Stimulated activated CD4-positive, alpha-beta T cell treated with anti-CD3 and anti-CD28 coated beads, Interleukin-1b, Interleukin-23, amount 100 ng/mL, for 1 hour (primary cell): ENCODE measurements around the gene IDH2.
"Not testable (repeated sequence)": the region's sequence is repeated elsewhere in the genome, so short reads cannot be mapped to it uniquely, and the experiment has no call there.

Experiments
- DNase-seq, 2 donors: peaks; one replicate each; pipeline ENCODE4 v3.0.0-alpha.2; 2020; ENCODE audit warnings: low read depth in 2 of 2

IDH2 gene

DNA sequence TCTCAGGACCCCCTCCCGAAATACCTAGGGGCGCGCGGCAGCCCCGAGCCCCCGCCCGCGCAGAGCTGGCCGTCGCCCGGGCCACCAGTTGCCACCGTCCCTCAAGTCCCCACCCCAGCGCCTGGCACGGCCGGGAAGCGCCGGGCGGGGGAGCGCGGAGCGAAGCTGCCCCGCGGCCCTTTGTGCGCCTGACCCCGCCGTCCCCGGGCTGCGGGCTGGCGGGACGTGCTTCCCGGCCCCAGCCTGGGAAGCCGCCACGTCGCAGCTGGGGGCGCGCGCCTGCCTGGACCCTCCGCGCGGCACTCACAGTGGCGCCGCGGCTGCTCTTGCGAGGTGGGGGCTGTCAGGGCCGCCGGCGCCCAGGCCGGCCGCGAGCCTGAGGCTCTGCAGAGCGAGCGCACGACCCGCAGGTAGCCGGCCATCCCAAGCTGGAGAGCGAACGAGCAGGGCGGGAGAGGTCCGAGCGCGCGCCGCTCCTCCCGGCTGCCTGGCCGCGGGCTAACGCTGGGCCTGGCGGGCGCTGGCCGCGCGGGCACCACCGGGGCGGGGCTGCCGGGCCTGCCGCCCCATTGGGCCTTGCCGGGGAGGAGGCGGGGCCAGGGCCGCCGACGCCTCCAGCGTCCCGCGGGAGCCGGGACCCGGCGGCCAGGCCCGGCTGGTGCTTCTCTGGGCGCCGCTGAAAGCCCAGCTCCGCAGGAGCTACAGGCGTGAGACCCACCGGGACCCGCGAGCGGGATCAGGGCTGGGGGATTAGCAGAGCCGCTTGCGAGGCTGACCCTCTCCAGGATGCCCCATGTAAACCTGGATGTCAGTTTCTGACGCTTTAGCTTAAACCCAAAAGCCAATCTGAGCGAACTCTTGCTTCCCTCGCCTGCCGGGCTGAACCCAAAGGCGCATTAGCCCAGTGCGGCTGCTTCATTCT lies at the start of gene IDH2:
Gene IDH2 (minus strand): TSS at position 500 of the 922 bp plus-strand sequence. CDS start 78 bp downstream, at position 422.
- peak in 1 of 2 donors; percentile 44 for DNase-seq

DNA sequence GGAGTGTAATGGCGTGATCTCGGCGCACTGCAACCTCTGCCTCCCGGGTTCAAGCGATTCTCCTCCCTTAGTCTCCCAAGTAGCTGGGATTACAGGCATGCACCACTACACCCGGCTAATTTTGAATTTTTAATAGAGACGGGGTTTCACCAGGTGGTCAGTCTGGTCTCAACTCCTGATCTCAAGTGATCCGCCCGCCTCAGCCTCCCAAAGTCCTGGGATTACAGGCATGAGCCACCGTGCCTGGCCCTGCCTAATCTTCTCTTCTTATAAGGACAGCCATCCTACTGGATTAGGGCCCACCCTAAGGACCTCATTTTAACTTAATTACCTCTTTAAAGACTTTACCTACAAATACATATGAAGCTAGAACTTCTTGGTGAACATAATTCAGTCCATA lies 48.3 kb upstream of the IDH2 start:
- DNase-seq, result not testable (repeated sequence)

DNA sequence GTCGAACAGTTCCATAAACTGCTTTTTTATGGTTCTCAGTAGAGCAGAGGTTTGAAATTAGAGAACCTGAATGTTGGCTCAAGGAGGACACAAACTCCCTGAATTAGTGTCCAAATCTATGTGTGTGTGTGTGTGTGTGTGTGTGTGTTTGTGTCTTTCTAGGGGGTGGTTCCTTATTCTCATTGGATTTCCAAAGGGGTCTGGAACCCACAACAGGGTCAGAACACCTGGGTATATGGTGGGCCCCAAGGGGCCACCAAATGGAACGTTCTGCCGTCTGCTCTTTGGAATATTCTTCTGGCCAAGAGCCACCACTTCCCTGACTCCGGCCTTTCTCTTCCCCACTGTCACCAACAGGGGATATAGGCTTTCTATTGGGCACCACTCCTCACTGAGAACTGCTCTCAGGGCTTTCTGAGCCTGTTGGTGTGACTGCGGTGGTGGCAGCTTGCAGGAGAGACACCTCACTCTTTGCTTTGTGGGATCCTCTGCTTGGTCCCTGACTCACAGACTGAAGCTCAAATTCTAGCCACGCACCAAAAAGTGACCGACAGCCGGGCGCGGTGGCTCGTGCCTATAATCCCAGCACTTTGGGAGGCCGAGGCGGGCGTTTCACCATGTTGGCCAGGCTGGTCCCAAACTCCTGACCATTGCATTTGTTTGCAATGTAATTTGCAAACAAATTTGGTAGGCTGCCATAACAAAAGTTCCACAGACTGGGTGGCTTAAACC lies 47.5 kb upstream of the IDH2 start:
- no peak for DNase-seq

DNA sequence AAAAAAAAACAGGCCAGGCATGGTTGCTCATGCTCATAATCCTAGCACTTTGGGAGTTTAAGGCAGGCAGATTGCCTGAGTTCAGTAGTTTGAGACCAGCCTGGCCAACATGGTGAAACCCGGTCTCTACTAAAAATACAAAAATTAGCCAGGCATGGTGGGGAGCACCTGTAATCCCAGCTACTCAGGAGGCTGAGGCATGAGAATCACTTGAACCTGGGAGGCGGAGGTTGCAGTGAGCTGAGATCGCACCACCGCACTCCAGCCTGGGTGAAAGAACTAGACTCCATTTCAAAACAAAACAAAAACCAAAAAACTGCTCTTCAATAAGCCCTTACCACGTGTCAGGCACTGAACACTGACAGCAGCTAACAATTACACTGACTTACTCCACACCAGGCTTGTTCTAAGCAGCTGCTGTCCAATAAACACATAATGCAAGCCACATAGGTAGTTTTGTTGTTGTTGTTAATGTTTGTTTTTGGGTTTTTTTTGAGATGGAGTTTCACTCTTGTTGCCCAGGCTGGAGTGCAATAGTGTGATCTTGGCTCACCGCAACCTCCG lies 44.0 kb upstream of the IDH2 start:
- not testable (repeated sequence) for DNase-seq

DNA sequence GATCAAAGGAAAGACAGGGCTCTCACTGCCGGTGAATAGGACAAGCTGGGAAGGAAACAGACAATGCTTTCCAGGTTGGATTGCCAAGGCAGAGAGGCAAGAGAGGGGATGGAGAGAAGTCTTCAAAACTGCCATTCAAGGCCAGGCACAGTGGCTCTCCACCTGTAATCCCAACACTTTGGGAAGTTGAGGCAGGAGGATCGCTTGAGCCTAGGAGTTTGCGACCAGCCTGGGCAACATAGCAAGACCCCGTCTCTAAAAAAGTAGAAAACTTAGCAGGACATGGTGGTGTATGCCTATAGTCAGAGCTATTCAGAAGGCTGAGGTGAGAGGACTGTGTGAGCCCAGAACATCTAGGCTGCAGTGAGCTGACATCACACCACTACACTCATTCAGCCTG lies 43.5 kb upstream of the IDH2 start:
- DNase-seq, result no peak

DNA sequence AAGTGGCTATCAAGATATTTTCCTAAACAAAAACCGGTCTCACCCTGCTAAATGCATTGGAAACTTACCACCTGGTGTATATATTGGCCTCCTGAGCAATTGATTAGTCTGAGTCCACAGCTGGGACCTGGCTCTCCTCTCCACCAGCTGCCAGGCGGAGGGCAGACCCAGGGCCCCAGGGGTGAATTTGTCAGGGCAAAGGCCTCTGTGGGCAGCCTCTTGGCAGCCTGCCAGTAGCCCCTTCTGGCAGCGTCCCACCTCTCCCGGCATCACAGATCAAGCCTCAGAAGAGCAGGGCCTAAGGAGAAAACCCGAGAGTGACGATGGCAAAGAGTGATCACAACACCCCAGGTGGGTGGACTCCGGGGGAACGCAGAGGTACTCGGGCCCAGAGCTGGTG lies 43.0 kb upstream of the IDH2 start:
- no peak for DNase-seq

DNA sequence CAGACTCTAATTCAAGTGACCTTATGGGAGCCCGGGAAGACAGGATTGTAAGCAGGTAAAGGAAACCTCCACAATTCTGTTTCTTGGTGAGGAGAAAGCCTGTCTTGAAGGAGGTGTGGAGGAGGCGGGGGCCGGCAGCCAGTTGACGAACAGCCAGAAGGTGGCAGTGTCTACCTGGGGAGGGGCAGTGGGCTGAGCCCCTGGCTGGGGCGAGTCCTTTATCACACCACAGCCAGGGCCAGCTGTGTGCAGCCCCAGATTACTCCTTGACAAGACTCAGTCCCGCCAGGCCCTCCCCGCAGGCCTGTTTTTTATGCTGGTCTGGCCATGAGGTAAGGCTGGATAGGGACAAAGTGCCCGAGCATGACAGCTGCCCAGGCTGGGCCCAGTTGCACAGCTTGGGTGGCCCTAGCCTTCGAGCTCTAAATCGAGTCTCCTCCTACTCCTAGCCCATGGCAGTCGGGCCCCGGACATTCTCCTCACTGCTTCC lies 40.9 kb upstream of the IDH2 start:
- peak; percentile 19 to 29 for DNase-seq

DNA sequence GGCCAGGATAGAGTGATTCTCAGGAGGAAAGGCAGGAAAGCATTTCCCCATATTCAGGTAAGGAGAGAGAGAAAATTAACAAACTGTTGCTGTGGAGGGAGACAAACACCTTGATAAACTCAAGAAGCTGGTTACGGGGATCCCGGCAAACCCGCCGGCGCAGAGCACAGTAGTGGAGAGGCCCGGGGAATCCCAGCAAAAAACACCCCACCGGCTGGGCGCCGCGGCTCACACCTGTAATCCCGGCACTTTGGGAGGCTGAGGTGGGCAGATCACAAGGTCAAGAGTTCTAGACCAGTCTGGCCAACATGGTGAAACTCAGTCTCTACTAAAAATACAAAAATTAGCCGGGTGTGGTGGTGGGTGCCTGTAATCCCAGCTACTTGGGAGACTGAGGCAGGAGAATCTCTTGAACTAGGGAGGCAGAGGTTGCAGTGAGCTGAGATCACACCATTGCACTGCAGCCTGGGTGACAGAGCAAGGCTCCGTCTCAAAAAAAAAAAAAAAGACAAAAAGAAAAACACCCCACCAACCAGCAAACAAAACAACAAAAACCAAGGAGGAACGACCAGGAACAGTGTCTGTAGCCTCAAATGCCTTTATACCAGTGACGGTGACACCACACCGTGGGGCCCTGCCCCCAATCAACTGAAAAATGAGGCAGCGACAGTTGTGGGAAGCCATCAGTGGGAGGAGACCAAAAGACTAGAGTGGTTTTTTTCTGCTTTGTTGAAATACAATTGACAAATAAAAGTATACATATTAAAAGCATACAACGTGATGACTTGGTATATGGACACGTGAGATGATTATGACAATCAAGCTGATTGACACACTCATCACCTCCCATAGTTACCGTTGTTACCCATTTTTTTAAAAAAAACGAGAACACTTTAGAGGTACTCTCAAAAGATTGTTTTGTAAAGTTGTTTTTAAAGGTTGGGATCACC lies 40.2 kb upstream of the IDH2 start:
- no peak for DNase-seq

DNA sequence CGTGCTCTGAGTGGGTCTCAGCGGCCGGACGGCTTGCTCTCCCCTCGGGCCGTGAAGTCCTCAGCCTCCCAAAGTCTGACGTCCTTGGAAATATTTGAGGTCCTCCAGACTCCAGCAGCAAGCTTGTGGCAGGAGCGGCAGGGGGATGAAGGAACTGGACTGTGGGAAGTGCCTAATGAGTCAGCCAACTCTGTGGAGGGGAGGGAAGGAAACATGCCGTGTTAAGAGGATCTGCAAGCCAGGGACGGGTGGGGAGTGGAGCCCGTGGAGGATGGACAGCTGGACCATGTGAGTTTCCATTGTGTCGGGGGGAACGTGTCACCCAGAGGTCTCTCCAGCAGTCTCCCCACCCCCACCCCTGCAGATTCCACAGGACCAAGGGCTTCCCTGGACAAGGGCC lies 39.4 kb upstream of the IDH2 start:
- DNase-seq, result no peak

DNA sequence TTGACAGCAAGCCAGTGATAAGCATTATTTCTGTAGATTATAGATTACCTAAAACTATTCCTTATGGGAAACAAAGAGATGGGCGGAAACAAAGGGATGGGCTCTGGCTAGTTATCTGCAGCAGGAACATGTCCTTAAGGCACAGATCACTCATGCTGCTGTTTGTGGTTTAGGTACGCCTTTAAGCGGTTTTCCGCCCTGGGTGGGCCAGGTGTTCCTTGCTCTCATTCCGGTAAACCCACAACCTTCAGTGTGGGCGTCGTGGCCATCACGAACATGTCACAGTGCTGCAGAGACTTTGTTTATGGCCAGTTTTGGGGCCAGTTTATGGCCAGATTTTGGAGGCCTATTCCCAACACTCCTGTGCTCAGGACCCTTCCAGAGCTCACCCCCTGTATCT lies 37.3 kb upstream of the IDH2 start:
- not testable (repeated sequence) for DNase-seq

DNA sequence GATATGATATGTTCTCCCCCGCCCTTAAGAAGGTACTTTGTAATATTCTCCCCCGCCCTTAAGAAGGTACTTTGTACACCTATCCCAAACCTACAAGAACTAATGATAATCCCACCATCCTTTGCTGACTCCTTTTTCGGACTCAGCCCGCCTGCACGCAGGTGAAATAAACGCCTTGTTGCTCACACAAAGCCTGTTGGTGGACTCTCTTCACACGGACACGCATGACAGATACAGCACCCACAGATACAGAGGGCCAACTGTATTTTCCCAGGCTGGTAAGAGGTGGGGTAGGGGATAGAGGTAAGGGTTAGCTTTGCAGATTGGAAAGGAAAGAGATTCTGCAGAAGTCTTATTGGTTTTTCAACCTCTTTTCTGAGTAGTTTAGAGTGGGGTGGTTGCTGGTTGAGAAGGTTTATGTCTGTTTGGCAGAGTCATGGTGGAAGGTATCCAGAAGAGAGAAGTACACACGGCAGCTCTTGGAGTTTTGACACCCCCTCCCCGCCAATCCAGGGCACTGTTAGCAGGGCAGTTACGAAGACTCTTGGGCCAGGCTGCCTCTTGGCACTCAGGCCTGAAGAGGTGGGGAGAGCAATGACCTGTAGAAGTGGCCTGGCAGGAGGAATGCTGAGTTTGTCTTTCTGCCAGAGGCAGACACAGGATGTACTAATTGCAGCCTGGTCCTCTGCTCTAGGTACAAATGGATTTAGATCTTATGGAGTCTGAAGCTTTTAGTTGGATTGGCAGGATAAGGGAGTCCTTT lies 36.0 kb upstream of the IDH2 start:
- DNase-seq, result no peak

DNA sequence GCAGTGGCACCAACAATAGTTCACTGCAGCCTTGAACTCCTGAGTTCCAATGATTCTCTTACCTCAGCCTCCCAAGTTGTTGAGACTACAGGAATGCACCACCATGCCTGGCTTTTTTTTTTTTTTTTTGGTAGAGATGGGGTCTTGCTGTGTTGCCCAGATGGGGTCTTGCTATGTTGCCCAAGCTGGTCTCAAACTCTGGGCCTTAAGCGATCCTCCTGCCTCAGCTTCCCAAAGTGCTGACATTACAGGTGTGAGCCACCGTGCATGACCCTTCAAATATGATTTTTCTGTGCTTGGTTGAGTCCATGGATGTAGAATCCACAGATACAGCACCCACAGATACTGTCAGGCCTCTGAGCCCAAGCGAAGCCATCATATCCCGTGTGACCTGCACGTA lies 30.2 kb upstream of the IDH2 start:
- DNase-seq, result no peak

DNA sequence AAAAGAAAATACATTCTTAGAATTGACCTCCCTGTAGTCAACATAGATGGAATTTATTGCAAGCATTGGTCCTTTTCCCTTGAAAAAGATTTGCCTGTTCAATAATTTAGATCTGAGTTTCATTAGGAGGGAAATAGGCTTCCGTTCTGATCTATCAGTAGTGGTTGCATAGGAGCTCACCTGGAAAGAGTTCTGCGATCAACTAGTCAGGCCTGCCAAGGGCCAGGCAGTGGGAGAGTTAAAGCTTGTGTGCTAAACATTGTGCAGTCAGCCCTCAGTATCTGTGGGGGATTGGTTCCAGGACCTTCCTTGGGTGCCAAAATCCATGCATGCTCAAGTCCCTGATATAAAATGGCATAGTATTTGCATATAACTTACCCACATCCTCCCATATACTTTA lies 29.6 kb upstream of the IDH2 start:
- no peak for DNase-seq

DNA sequence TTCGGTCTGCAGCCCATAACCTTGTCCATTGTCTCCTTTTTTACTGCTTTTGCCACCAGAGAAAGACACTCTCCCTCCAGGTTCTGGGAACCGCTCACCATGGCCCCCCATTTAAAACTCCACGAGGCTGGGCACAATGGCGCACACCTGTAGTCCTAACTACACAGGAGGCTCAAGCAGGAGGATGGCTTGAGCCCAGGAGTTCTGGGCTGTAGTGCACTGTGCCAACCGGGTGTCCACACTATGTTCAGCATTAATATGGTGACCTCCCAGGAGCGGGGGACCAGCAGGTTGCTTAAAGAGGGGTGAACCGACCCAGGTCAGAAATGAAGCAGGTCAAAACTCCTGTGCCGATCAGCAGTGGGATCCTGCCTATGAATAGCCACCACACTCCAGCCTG lies 28.0 kb upstream of the IDH2 start:
- DNase-seq, result no peak

DNA sequence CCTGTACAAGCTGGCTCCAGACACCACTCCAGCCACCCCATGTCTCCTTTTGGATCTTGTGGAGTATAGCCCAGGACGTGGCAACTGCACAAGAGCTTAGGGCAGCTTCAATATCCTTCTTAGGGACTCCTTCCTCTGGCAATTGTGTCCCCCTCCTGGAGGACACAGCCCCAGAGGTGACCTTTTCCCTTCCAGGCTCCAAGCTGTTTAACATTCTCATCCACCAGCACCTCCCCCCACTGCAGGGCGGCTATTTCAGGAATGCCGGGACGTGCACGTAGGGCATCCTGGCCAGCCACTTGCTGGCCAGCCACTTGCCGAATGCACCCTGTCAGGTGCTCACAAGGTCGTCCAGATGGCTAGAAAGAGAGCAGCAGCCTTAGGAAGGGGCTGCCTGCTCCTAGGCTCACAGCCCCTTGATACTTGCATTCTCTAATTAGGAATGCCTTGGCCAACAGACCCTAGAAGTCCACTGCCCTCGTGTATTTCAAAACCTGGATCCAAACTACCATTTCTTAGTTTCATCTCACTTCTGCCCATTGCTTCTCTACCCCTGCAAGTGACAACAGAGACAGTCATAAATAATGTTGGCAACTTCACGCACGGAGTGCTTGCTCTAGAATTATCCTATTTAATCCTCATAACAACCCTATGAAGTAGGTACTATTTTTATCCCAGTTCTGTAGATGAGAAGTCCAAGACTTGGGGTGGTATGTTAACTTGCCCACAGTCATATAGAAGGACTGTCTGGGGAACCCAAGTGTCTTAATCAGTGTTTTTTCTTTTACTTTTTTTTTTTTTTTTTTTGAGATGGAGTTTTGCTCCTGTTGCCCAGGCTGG lies 24.5 kb upstream of the IDH2 start:
- no peak for DNase-seq

DNA sequence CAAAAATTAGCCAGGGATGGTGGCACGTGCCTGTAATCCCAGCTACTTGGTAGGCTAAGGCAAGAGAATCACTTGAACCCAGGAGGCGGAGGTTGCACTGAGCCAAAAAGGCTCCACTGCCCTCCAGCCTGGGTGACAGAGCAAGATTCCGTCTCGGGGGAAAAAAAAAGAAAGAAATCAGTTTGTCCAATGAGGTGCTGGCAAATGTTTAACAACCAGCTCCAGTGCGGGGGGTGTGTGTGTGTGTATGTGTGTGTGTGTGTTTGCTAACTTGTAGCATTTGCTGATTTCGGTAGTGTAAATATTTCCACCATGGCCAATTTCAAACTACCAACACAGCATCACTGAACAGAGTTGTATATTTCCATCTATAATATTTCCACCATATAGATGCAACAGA lies 23.8 kb upstream of the IDH2 start:
- no peak for DNase-seq

DNA sequence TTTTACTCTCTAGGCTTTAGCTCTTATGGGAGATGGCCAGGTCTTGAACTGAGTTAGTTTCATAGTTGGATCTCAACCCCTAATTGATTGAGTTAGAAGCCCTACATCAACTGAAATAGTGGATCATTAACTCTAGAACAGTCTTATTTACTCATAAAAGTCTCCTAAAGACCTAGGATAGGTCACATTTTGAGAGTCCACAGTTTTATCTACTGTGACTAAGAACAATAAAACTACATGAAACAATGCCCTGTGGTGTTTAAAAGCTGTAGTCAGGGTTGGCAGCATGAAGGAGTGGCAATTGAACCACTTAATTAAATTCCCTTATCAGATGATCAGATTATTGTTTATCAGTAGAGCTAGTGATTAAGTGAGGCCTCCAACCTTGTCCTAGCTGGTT lies 22.2 kb upstream of the IDH2 start:
- no peak for DNase-seq

DNA sequence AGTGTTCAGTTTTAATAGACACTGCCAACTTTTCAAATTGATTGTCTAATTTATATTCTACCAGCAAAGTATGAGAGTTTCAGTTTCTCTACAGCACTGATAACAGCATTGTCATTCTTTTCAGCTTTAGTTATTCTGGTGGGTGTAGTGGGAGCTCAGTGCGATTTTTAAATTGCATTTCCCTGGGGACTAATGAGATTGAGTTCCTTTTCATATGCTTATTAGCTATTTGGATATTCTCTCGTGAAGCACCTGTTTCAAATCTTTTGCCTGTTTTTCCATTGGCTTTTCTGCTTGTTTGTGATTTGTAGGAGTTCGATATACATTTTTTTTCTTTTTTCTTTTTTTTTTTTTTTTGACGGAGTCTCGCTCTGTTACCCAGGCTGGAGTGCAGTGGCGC lies 18.8 kb upstream of the IDH2 start:
- no peak for DNase-seq

DNA sequence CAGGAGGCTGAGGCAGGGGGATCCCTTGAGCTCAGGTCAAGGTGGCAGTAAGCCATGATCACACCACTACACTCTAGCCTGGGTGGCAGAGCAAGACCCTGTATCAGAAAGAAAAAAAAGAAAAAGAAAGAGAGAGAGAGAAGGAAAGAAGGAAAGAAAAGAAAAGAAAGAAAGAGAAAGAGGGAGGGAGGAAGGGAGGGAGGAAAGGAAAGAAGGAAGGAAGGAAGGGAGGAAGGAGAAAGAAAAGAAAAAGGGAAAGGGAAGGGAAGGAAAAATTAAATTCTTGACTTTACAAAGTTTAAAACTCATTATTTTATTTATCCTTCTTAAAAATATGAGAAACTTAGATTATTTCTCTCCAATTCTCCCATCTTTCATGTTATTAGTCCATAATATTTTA lies 17.1 kb upstream of the IDH2 start:
- DNase-seq, result no peak

DNA sequence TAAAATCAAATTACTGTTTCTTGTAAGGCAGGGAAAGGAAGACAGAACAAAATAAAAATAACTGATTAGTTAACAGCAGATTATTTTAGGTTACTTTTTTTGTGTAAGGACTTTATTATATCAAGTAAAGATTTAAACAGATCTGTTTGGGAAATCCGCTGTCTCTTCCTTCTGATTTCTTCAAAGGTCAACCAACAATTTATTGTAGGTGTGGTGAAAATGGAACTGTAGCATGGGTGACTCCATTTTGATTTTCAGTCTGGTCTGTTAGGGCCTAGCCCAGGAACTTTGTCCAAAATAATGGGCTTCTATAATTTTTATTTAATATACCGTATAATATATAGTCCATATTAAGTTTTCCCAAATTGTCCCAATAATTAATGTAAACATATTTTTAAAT lies 13.5 kb upstream of the IDH2 start:
- DNase-seq, result no peak
